ENCODE measurements around the gene FOSB. TPM values are rescaled to one million over a fixed set of nuclear protein-coding genes. Genes with fewer than 3 reads are reported as not detected.

FOSB gene
- total and polyA plus RNA-seq, 9 of the 15 experiments (the other 6 are each of a cell fraction or from before 2014, with no cell fraction given), result 0.11 to 2.7 (median 0.73) TPM

GRCh38 chr19:45439569-45440258 is 28.1 kb upstream of the FOSB start (continued):
- no peak for TF ChIP-seq CHD7 (IDR thresholded peaks at IDR 0.05; ENCODE audit: low read depth, low read length)
- TF ChIP-seq ZFP36 (IDR thresholded peaks at IDR 0.05; ENCODE audit: low read depth, low read length, partially characterized antibody), result peak; percentile 47
- no peak for TF ChIP-seq CAMTA2 (CRISPR knock-in tag; conservative IDR thresholded peaks at IDR 0.05)
- peak; percentile 55 to 64; a peak in 2 of 4 replicates for TF ChIP-seq ETV6 (IDR thresholded peaks at IDR 0.05; ENCODE audit: borderline replicate concordance in 1 of 2, low read depth in 2 of 2, low read length in 1 of 2)
- no peak for TF ChIP-seq ETV6 (CRISPR knock-in tag; IDR thresholded peaks at IDR 0.05; ENCODE audit: borderline replicate concordance)
- peak; percentile 80 for TF ChIP-seq ZNF584 (CRISPR knock-in tag; IDR thresholded peaks at IDR 0.05; ENCODE audit: low read depth)
- peak; percentile 96 to 99 for TF ChIP-seq RAD21 (CRISPR knock-in tag; conservative IDR thresholded peaks at IDR 0.05 in 1 of 2, IDR thresholded peaks at IDR 0.05 in 1 of 2)
- peak; percentile 97 for TF ChIP-seq RB1 (IDR thresholded peaks at IDR 0.05; ENCODE audit: low read depth)
- TF ChIP-seq NFIX (CRISPR knock-in tag; IDR thresholded peaks at IDR 0.05; ENCODE audit: low read depth), result no peak
- TF ChIP-seq EGR1 (conservative IDR thresholded peaks at IDR 0.05), result peak; percentile 56
- TF ChIP-seq CREB3L1 (IDR thresholded peaks at IDR 0.05; ENCODE audit: borderline replicate concordance, low read depth), result peak; percentile 55; the same call in 1 of the 2 replicates
- peak; percentile 94 for TF ChIP-seq FOSL1 (tag; conservative IDR thresholded peaks at IDR 0.05)
- 0 out of 2 replicates have a peak, but pooled peaks have one; percentile 20 for TF ChIP-seq MITF (IDR thresholded peaks at IDR 0.05)
